Measurements from ENCODE around the gene PTPRG.

DNA sequence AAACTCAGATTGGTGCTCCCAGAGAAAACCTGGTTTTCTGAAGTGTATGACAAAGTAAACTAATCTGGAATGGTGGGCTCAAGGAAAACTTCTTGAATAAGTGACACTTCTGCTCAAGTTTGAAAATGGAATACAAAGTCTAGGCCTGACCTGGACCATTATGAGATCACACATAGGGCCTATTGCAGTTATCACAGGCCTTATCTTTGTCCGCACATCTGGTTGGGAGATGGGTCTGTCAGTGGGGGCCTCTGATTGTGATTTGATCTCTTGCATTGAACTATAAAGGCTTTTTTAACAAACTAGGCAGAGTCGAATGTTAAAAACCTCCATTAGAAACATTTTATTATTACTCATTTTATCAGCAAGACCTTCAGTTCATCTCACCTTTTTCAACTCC, 405.6 kb downstream of the PTPRG start:
- no peak for TF ChIP-seq POLR2A (IDR thresholded peaks at IDR 0.05)
- TF ChIP-seq, protein P1, sequence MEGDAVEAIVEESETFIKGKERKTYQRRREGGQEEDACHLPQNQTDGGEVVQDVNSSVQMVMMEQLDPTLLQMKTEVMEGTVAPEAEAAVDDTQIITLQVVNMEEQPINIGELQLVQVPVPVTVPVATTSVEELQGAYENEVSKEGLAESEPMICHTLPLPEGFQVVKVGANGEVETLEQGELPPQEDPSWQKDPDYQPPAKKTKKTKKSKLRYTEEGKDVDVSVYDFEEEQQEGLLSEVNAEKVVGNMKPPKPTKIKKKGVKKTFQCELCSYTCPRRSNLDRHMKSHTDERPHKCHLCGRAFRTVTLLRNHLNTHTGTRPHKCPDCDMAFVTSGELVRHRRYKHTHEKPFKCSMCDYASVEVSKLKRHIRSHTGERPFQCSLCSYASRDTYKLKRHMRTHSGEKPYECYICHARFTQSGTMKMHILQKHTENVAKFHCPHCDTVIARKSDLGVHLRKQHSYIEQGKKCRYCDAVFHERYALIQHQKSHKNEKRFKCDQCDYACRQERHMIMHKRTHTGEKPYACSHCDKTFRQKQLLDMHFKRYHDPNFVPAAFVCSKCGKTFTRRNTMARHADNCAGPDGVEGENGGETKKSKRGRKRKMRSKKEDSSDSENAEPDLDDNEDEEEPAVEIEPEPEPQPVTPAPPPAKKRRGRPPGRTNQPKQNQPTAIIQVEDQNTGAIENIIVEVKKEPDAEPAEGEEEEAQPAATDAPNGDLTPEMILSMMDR (IDR thresholded peaks at IDR 0.05), result no peak
- TF ChIP-seq EP300 (IDR thresholded peaks at IDR 0.05), result no peak
